ENCODE data around the gene ABCA6. TPM values are rescaled to one million over a fixed set of nuclear protein-coding genes. Genes with fewer than 3 reads are reported as not detected.

The ABCA6 gene
- total RNA-seq, 1 donor from 2014 or later, result 36.3 TPM

GRCh38 chr17:69144331-69145255 is 2.9 kb upstream of the ABCA6 start:
- Histone ChIP-seq H3K4me3 (no peak overlapping the region), H3K9me3 (no peaks in the 10 kb centered on the region), H3K36me3 (no peaks in the 10 kb centered on the region), H3K27me3 (no peaks in the 10 kb centered on the region), H3K27ac (no peak overlapping the region), H3K4me1 (no peaks in the 10 kb centered on the region)
- intact Hi-C loops (cut with DNase I), result no loop called here
- ATAC-seq (no peak), DNase-seq (no peak)
- no peak for TF ChIP-seq CTCF (IDR thresholded peaks at IDR 0.05)

GRCh38 chr17:69143683-69144231 is 2.1 kb upstream of the ABCA6 start:
- Histone ChIP-seq H3K27ac (no peak overlapping the region), H3K9me3 (no peaks in the 10 kb centered on the region), H3K4me1 (no peaks in the 10 kb centered on the region), H3K36me3 (no peaks in the 10 kb centered on the region), H3K27me3 (no peaks in the 10 kb centered on the region), H3K4me3 (no peak overlapping the region)
- ATAC-seq (no peak), DNase-seq (no peak)
- no peak for TF ChIP-seq CTCF (IDR thresholded peaks at IDR 0.05)
- intact Hi-C loops (cut with DNase I), result no loop called here

GRCh38 chr17:69143151-69143550 is 1.5 kb upstream of the ABCA6 start:
- Histone ChIP-seq H3K4me3 (no peak overlapping the region), H3K27ac (no peak overlapping the region), H3K4me1 (no peaks in the 10 kb centered on the region), H3K27me3 (no peaks in the 10 kb centered on the region), H3K9me3 (no peaks in the 10 kb centered on the region), H3K36me3 (no peaks in the 10 kb centered on the region)
- DNase-seq (no peak), ATAC-seq (no peak)
- no peak for TF ChIP-seq CTCF (IDR thresholded peaks at IDR 0.05)
- intact Hi-C loops (cut with DNase I), result no loop called here

GRCh38 chr17:69142175-69142802 is 594 bp upstream of the ABCA6 start:
- Histone ChIP-seq H3K36me3 (no peaks in the 10 kb centered on the region), H3K27ac (peak overlapping the region; percentile 9), H3K4me3 (peak overlapping the region; percentile 0), H3K9me3 (no peaks in the 10 kb centered on the region), H3K4me1 (no peaks in the 10 kb centered on the region), H3K27me3 (no peaks in the 10 kb centered on the region)
- TF ChIP-seq CTCF (IDR thresholded peaks at IDR 0.05), result no peak
- DNase-seq, result no peak
- ATAC-seq, result no peak
- intact Hi-C loops (cut with DNase I), result no loop called here

GRCh38 chr17:69134112-69134511 is 7.6 kb downstream of the ABCA6 start:
- Histone ChIP-seq H3K27me3 (no peaks in the 10 kb centered on the region), H3K4me3 (no peak overlapping the region), H3K4me1 (no peaks in the 10 kb centered on the region), H3K9me3 (no peaks in the 10 kb centered on the region), H3K36me3 (peaks cover 12% of the 10 kb centered on the region), H3K27ac (no peak overlapping the region)
- ATAC-seq (no peak), DNase-seq (no peak)
- TF ChIP-seq CTCF (IDR thresholded peaks at IDR 0.05), result no peak
- intact Hi-C loops (cut with DNase I), result no loop called here
